HL-60 (cell line): Measurements from ENCODE around the gene NADSYN1.
"Not testable (repeated sequence)": the region's sequence is repeated elsewhere in the genome, so short reads cannot be mapped to it uniquely, and the experiment has no call there.

Experiments used
- CTCF ChIP-seq: IDR thresholded peaks from one replicate; pipeline ENCODE4 v1.5.1; 2011; ENCODE audit warnings: low read length, control low read depth, inconsistent platforms; ENCODE audit not compliant: insufficient read depth
- GABPA ChIP-seq: IDR thresholded peaks from 2 replicates; pipeline ENCODE4 v1.6.1; 2012; ENCODE audit warnings: low read depth

DNA sequence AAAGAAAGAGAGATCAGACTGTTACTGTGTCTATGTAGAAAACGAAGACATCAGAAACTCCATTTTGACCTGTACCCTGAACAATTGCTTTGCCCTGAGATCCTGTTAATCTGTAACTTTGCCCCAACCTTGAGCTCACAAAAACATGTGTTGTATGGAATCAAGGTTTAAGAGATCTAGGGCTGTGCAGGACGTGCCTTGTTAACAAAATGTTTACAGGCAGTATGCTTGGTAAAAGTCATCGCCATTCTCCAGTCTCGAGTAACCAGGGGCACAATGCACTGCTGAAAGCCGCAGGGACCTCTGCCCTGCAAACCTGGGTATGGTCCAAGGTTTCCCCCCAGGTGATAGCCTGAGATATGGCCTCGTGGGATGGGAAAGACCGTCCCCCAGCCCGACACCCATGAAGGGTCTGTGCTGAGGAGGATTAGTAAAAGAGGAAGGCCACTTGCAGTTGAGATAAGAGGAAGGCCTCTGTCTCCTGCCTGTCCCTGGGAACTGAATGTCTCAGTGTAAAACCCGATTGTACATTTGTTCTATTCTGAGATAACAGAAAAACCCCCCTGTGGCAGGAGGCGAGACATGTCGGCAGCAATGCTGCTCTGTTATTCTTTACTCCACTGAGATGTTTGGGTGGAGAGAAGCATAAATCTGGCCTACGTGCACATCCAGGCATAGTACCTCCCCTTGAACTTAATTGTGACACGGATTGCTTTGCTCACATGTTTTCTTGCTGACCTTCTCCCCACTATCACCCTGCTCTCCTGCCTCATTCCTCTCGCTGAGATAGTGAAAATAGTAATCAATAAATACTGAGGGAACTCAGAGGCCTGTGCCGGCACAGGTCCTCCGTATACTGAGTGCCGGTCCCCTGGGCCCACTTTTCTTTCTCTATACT lies 82.0 kb downstream of the NADSYN1 start:
- TF ChIP-seq CTCF, GABPA: not testable (repeated sequence)
